ENCODE data around the gene TMF1. TPM values are rescaled to one million over a fixed set of nuclear protein-coding genes. Genes with fewer than 3 reads are reported as not detected.

TMF1 gene
- total RNA-seq, 1 donor from 2014 or later, result 12.5 TPM

DNA sequence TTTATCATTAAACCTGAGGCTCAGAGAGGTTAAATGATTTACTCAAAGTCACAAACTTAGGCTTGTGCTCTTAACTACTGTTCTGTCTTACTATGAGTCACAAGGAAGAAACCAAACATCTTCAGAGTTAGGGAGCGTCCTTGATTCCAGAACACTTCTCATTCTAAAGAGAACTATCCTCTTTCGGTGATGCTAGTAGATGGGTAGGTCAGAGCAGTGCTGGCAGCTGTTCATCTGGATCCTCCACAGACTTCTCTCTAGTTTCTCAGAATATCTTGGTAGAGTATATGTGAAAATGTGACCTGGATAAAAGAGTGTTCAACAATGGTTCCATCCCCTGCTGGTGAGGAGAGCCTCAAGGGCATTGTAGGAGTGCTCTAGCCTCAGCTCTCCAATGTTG is 35.9 kb upstream of the TMF1 start:
- H3K9ac ChIP-seq (ENCODE audit: low read depth in 1 of 3, low read length in 3 of 3), result peak overlapping the region in 1 of 3 donors; percentile 98
- H3K4me1 ChIP-seq (ENCODE audit: control insufficient read depth in 3 of 3, insufficient read depth in 3 of 3, low read length in 3 of 3), result peaks cover 47 to 83% (median 80%) of the 10 kb centered on the region in 3 donors
- H3K27ac ChIP-seq (ENCODE audit: low read depth, low read length), result peak overlapping the region; percentile 95
- no peaks in the 10 kb centered on the region for H3K27me3 ChIP-seq (ENCODE audit: control insufficient read depth in 3 of 3, insufficient read depth in 3 of 3, low read length in 3 of 3)
- H3K36me3 ChIP-seq (ENCODE audit: control insufficient read depth in 3 of 3, insufficient read depth in 3 of 3, low read length in 3 of 3), result peaks cover 0 to 7% (median 6%) of the 10 kb centered on the region in 3 donors
- H3K9me3 ChIP-seq (ENCODE audit: control insufficient read depth in 3 of 3, low read length in 3 of 3), result no peaks in the 10 kb centered on the region
- H3K4me3 ChIP-seq (ENCODE audit: low read length in 3 of 3), result peak overlapping the region; percentile 13 to 50 (median 40)

DNA sequence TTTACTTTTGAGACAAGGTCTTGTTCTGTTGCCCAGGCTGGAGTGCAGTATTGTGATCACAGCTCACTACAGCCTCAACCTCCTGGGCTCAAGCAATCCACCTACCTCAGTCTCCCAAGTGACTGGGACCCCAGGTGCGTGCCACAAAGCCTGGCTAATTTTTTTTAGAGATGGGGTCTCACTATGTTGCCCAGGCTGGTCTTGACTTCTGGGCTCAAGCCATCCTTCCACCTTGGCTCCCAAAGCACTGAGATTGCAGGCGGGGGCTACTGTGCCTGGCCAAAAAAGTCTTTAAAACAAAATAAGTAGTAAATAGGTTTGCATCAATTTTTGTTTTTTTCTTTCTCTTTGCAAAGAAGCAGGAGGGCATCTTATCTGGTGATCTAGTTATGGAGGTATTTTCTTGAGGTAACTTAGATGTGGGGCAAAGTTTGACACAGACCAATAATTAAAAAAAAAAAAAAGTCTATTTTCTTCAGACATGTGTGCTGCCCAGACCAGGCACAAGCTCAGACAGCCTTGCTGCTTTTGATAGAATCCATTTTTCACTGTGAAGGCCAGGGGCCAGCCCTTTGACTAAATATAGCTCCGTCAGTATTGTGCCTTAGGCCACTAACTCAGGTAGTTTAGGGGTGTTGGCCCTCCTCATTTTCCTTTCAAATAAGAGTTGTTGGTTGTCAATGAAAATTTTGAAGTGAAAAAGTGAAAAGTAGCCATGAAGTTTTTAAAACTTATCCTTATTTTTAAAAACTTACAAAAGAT is 35.1 kb upstream of the TMF1 start:
- Histone ChIP-seq H3K9ac (ENCODE audit: low read depth in 1 of 3, low read length in 3 of 3) (peak overlapping the region; percentile 57 to 98 (median 97)), H3K4me1 (ENCODE audit: control insufficient read depth in 3 of 3, insufficient read depth in 3 of 3, low read length in 3 of 3) (peaks cover 52 to 84% (median 78%) of the 10 kb centered on the region in 3 donors), H3K36me3 (ENCODE audit: control insufficient read depth in 3 of 3, insufficient read depth in 3 of 3, low read length in 3 of 3) (peaks cover 0 to 7% (median 6%) of the 10 kb centered on the region in 3 donors), H3K27ac (ENCODE audit: low read depth, low read length) (peak overlapping the region; percentile 95), H3K9me3 (ENCODE audit: control insufficient read depth in 3 of 3, low read length in 3 of 3) (no peaks in the 10 kb centered on the region), H3K4me3 (ENCODE audit: low read length in 3 of 3) (peak overlapping the region; percentile 91 to 95 (median 93)), H3K27me3 (ENCODE audit: control insufficient read depth in 3 of 3, insufficient read depth in 3 of 3, low read length in 3 of 3) (no peaks in the 10 kb centered on the region)

DNA sequence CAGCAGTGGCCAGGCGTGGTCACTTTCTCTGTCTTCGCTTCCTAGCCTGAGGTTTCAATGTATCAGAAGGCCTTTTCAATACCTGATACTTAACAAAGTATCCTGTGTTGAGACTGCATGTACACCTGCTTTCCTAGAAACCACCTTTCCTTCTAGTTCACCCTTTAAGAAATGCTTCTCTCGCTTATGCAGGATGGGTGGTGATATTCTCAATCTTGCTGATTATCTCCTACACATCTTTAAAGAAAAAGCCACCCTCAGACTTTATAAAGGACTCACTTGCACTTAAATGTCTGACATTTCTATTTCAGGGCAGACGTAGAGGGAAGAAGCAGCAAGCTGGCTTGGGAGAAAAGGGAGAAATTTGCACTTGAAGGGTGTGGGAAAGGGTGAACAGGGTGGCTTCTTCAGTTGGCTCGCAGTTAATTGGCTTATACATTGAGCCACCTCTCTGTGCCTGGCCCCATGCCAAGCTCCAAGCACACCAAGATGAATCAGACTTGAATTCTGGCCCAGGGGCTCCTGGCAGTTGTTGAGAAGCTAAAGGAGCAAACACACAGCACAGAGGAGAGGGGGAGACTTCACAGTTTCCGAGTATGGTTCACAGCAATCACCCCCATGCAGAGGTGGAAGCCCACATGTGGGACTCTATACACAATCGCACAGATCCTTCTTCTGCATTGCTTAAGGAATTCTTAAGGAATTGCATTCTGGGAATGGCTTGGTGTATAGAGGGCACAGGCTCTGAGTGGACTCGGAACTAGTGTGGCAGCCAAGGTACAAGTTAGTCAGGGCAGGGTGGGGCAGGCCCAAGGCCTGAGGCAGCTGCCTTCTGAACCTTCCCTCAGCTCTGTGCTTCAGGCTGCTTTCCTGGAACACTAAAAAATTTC is 33.9 kb upstream of the TMF1 start:
- peaks cover 0 to 7% (median 3%) of the 10 kb centered on the region in 3 donors for H3K36me3 ChIP-seq (ENCODE audit: control insufficient read depth in 3 of 3, insufficient read depth in 3 of 3, low read length in 3 of 3)
- H3K27ac ChIP-seq (ENCODE audit: low read depth, low read length), result peak overlapping the region; percentile 95
- H3K9ac ChIP-seq (ENCODE audit: low read depth in 1 of 3, low read length in 3 of 3), result peak overlapping the region; percentile 97 to 98 (median 98)
- no peaks in the 10 kb centered on the region for H3K27me3 ChIP-seq (ENCODE audit: control insufficient read depth in 3 of 3, insufficient read depth in 3 of 3, low read length in 3 of 3)
- H3K9me3 ChIP-seq (ENCODE audit: control insufficient read depth in 3 of 3, low read length in 3 of 3), result no peaks in the 10 kb centered on the region
- H3K4me1 ChIP-seq (ENCODE audit: control insufficient read depth in 3 of 3, insufficient read depth in 3 of 3, low read length in 3 of 3), result peaks cover 48 to 82% (median 74%) of the 10 kb centered on the region in 3 donors
- H3K4me3 ChIP-seq (ENCODE audit: low read length in 3 of 3), result peak overlapping the region; percentile 91 to 95 (median 93)

DNA sequence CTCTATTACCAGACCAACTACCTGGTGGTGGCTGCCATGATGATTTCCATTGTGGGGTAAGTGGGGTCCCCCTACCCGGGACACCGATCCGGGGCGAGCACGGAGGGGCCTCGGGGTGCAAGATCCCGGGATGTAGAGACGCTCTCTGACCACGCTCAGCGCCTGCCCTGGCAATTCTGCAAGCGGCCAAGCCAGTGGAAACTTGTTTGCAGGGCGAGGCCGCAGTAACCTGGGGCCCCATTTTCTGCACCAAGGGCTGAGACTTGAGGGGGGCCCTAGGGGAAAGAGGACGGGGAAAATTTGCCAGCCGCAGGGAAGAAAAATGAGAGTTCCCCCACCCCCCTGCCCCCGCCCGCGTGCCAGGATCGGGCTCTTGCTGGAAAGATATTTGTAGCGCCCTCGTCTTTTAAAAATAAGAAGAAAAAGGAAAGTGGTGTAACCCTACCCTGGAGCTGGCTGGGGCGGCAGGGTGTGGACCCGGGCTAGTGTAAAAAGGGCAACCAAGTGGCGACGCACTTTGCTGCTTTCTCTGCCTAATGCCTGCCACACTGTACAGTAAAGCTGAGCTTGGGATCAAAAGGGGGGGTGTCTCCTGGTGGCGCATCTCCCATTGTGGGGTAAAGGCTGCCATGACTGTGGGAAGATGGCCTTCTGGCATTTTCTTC is 33.2 kb upstream of the TMF1 start:
- peaks cover 49 to 79% (median 75%) of the 10 kb centered on the region in 3 donors for H3K4me1 ChIP-seq (ENCODE audit: control insufficient read depth in 3 of 3, insufficient read depth in 3 of 3, low read length in 3 of 3)

DNA sequence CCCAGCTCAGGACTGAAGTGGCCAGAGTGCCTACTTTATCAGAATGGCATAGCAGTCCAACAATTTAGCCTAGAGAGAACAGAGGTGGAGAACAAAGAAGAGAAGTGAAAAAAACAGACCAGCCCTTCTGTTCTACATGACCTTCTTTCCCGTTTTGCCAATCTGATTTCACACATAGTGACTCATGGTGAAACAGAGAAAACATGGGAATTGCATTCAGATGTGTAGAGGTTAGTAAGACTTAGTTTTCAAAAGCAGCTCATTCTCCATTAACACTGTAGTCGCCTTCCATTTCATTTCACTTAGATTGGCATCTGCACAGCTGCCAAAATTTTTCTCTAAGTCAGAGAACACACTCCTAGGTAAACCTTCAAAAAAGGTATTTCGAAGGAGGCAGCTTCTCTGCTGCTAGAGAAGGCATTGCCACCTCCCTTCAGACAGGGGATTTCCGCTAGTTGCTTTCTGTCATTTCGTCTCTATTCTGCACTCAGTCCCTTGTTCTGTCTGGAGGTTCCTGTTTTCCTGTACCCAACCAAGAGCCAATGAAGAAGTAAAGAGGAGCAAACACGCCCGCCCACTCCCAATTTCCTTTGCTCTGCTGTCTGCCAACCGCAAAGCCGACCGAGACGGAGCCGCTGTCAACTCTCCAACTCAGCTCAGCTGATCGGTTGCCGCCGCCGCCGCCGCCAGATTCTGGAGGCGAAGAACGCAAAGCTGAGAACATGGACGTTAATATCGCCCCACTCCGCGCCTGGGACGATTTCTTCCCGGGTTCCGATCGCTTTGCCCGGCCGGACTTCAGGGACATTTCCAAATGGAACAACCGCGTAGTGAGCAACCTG is 32.4 kb upstream of the TMF1 start, which contains the start of gene ARL6IP5:
TSS of gene ARL6IP5 (plus strand) at position 612 of the 842 bp plus-strand sequence. CDS start at position 723, 111 bp downstream.
- peak within 1 kb of the TSS; percentile 95 for H3K27ac ChIP-seq (ENCODE audit: low read depth, low read length)
- H3K4me1 ChIP-seq (ENCODE audit: control insufficient read depth in 3 of 3, insufficient read depth in 3 of 3, low read length in 3 of 3), result peaks cover 42 to 71% (median 69%) of the 10 kb centered on the region in 3 donors
- H3K36me3 ChIP-seq (ENCODE audit: control insufficient read depth in 3 of 3, insufficient read depth in 3 of 3, low read length in 3 of 3), result peaks cover 0 to 7% (median 0%) of the 10 kb centered on the region in 3 donors
- no peaks in the 10 kb centered on the region for H3K27me3 ChIP-seq (ENCODE audit: control insufficient read depth in 3 of 3, insufficient read depth in 3 of 3, low read length in 3 of 3)
- no peaks in the 10 kb centered on the region for H3K9me3 ChIP-seq (ENCODE audit: control insufficient read depth in 3 of 3, low read length in 3 of 3)
- H3K4me3 ChIP-seq (ENCODE audit: low read length in 3 of 3), result peak within 1 kb of the TSS; percentile 91 to 95 (median 93)
- peak within 1 kb of the TSS; percentile 97 to 98 (median 98) for H3K9ac ChIP-seq (ENCODE audit: low read depth in 1 of 3, low read length in 3 of 3)

More for the DNA sequence above, 33.2 kb upstream of the TMF1 start:
- H3K9me3 ChIP-seq (ENCODE audit: control insufficient read depth in 3 of 3, low read length in 3 of 3), result no peaks in the 10 kb centered on the region
- H3K36me3 ChIP-seq (ENCODE audit: control insufficient read depth in 3 of 3, insufficient read depth in 3 of 3, low read length in 3 of 3), result peaks cover 0 to 7% (median 2%) of the 10 kb centered on the region in 3 donors
- H3K4me3 ChIP-seq (ENCODE audit: low read length in 3 of 3), result peak overlapping the region; percentile 91 to 95 (median 93)
- H3K27me3 ChIP-seq (ENCODE audit: control insufficient read depth in 3 of 3, insufficient read depth in 3 of 3, low read length in 3 of 3), result no peaks in the 10 kb centered on the region
- H3K27ac ChIP-seq (ENCODE audit: low read depth, low read length), result peak overlapping the region; percentile 95
- peak overlapping the region; percentile 97 to 98 (median 98) for H3K9ac ChIP-seq (ENCODE audit: low read depth in 1 of 3, low read length in 3 of 3)

DNA sequence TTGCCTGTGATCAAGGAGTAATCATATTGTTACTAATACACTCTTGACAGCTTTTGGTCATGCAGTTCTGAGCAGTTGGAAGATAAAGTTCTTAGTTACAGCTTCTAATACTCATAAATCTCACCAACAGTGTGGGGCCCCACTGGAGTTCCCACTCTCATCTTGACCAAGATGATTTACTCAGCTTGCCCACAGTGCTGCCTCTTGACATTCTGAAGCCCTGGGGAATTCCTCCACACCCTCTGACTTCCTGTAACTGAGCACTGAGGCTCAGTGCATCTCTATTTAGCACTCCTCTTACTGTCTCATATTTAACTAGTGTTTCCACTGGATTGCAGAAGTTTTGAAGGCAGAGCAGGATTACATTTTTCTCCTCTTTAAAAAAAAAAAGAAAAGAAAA is 30.7 kb upstream of the TMF1 start:
- no peaks in the 10 kb centered on the region for H3K9me3 ChIP-seq (ENCODE audit: control insufficient read depth in 3 of 3, low read length in 3 of 3)
- no peaks in the 10 kb centered on the region for H3K27me3 ChIP-seq (ENCODE audit: control insufficient read depth in 3 of 3, insufficient read depth in 3 of 3, low read length in 3 of 3)
- peak overlapping the region; percentile 95 for H3K27ac ChIP-seq (ENCODE audit: low read depth, low read length)
- no peaks in the 10 kb centered on the region for H3K36me3 ChIP-seq (ENCODE audit: control insufficient read depth in 3 of 3, insufficient read depth in 3 of 3, low read length in 3 of 3)
- H3K4me3 ChIP-seq (ENCODE audit: low read length in 3 of 3), result peak overlapping the region in 1 of 3 donors; percentile 26
- peak overlapping the region in 2 of 3 donors; percentile 60 to 63 for H3K9ac ChIP-seq (ENCODE audit: low read depth in 1 of 3, low read length in 3 of 3)
- peaks cover 48 to 65% (median 64%) of the 10 kb centered on the region in 3 donors for H3K4me1 ChIP-seq (ENCODE audit: control insufficient read depth in 3 of 3, insufficient read depth in 3 of 3, low read length in 3 of 3)

DNA sequence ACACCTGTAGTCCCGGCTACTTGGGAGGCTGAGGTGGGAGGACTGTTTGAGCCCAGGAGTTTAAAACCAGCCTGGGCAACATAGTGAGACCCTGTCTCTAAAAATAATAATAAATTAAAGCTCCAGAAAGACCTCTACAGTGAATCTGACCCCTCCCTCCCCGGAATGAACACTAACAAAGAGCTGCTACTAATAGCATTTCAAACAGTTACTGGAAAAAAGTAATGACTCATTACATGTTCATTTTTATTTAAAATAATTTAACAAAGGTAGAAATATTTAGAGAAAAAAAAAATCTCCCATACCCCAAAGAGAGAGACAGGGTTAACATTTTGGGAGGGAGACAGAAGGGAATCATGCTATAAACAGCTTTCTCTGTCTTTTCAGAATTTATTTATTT is 30.2 kb upstream of the TMF1 start:
- Histone ChIP-seq H3K9ac (ENCODE audit: low read depth in 1 of 3, low read length in 3 of 3) (peak overlapping the region in 2 of 3 donors; percentile 60 to 63), H3K36me3 (ENCODE audit: control insufficient read depth in 3 of 3, insufficient read depth in 3 of 3, low read length in 3 of 3) (no peaks in the 10 kb centered on the region), H3K9me3 (ENCODE audit: control insufficient read depth in 3 of 3, low read length in 3 of 3) (no peaks in the 10 kb centered on the region), H3K4me3 (ENCODE audit: low read length in 3 of 3) (peak overlapping the region in 1 of 3 donors; percentile 26), H3K4me1 (ENCODE audit: control insufficient read depth in 3 of 3, insufficient read depth in 3 of 3, low read length in 3 of 3) (peaks cover 50 to 64% (median 62%) of the 10 kb centered on the region in 3 donors), H3K27me3 (ENCODE audit: control insufficient read depth in 3 of 3, insufficient read depth in 3 of 3, low read length in 3 of 3) (no peaks in the 10 kb centered on the region), H3K27ac (ENCODE audit: low read depth, low read length) (peak overlapping the region; percentile 95)

DNA sequence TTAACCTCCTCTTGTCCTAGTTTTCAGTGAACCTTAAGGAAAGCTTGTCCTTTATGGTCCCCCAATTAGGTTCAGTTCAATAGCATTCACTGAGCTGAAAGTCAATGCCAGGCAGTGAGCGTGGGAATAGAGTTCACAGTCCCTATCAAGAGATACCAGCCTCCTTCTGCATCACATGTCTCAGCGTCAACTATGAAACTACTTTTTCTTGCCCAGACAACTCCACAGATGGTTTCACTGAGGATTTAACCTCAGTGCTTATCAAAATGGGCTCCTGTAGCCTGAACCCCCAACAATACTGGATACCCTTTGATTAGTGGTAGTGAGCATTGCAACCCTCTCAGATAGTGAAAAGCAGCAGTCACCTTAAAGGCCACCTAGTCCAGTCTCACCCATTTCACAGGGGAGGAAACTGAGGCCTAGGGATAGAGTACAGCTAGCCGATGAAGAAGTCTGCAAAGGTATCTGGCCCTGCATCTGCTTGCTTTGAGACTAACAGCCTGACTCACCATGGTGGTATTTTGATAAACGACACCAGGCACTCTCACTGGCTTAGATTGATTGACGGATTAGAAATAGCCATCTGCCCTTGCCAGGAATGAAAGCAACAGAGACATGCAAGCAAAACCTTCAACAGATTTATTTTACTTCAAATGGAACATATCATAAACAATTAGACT is 29.6 kb upstream of the TMF1 start:
- peak overlapping the region; percentile 95 for H3K27ac ChIP-seq (ENCODE audit: low read depth, low read length)
- H3K27me3 ChIP-seq (ENCODE audit: control insufficient read depth in 3 of 3, insufficient read depth in 3 of 3, low read length in 3 of 3), result no peaks in the 10 kb centered on the region
- H3K9me3 ChIP-seq (ENCODE audit: control insufficient read depth in 3 of 3, low read length in 3 of 3), result no peaks in the 10 kb centered on the region
- H3K36me3 ChIP-seq (ENCODE audit: control insufficient read depth in 3 of 3, insufficient read depth in 3 of 3, low read length in 3 of 3), result no peaks in the 10 kb centered on the region
- H3K4me3 ChIP-seq (ENCODE audit: low read length in 3 of 3), result peak overlapping the region in 2 of 3 donors; percentile 19 to 34
- peaks cover 47 to 60% (median 57%) of the 10 kb centered on the region in 3 donors for H3K4me1 ChIP-seq (ENCODE audit: control insufficient read depth in 3 of 3, insufficient read depth in 3 of 3, low read length in 3 of 3)
- H3K9ac ChIP-seq (ENCODE audit: low read depth in 1 of 3, low read length in 3 of 3), result peak overlapping the region; percentile 35 to 63 (median 60)

Data from skeletal muscle tissue (tissue), 4 donors.